ENCODE results near the gene MYH1. TPM values are rescaled to one million over a fixed set of nuclear protein-coding genes. Genes with fewer than 3 reads are reported as not detected.

MYH1 gene
- total and polyA plus RNA-seq, 7 experiments from 2014 or later = not detected

GRCh38 chr17:10523064-10523463 lies 4.7 kb upstream of the MYH1 start:
- peaks cover 0 to 15% (median 2%) of the 10 kb centered on the region in 11 donors for H3K9me3 Mint-ChIP-seq

GRCh38 chr17:10521949-10522348 lies 3.6 kb upstream of the MYH1 start:
- no peak overlapping the region for H3K4me3 ChIP-seq (ENCODE audit: low read length)
- intact Hi-C loops (cut with micrococcal nuclease) = no loop called here
- H3K27ac ChIP-seq (ENCODE audit: low read depth, low read length) = no peak overlapping the region
- no peak overlapping the region for H3K27ac Mint-ChIP-seq
- H3K4me1 Mint-ChIP-seq = no peaks in the 10 kb centered on the region
- H3K4me3 Mint-ChIP-seq = no peak overlapping the region
- H3K4me1 ChIP-seq (ENCODE audit: control insufficient read depth in 2 of 2, insufficient read depth in 2 of 2, low read length in 2 of 2) = no peaks in the 10 kb centered on the region
- no peak for DNase-seq
- peaks cover 0 to 15% (median 2%) of the 10 kb centered on the region in 11 donors for H3K9me3 Mint-ChIP-seq
- no peaks in the 10 kb centered on the region for H3K36me3 ChIP-seq (ENCODE audit: control insufficient read depth in 2 of 3, insufficient read depth in 3 of 3, low read length in 3 of 3)
- CTCF ChIA-PET = no interaction called here
- H3K9me3 ChIP-seq (ENCODE audit: control insufficient read depth in 2 of 3, low read length in 3 of 3) = no peaks in the 10 kb centered on the region
- peaks cover 0 to 5% (median 0%) of the 10 kb centered on the region in 5 donors for H3K36me3 Mint-ChIP-seq
- ATAC-seq = no peak
- no peaks in the 10 kb centered on the region for H3K27me3 ChIP-seq (ENCODE audit: control insufficient read depth in 2 of 2, insufficient read depth in 2 of 2, low read length in 2 of 2)
- POLR2A ChIA-PET = no interaction called here
- H3K27me3 Mint-ChIP-seq = peaks cover 0 to 16% (median 7%) of the 10 kb centered on the region in 5 donors

More at GRCh38 chr17:10523064-10523463, 4.7 kb upstream of the MYH1 start:
- CTCF ChIA-PET = no interaction called here
- Histone ChIP-seq H3K9me3 (ENCODE audit: control insufficient read depth in 2 of 3, low read length in 3 of 3) (no peaks in the 10 kb centered on the region), H3K27me3 (ENCODE audit: control insufficient read depth in 2 of 2, insufficient read depth in 2 of 2, low read length in 2 of 2) (no peaks in the 10 kb centered on the region), H3K4me1 (ENCODE audit: control insufficient read depth in 2 of 2, insufficient read depth in 2 of 2, low read length in 2 of 2) (no peaks in the 10 kb centered on the region), H3K4me3 (ENCODE audit: low read length) (no peak overlapping the region), H3K36me3 (ENCODE audit: control insufficient read depth in 2 of 3, insufficient read depth in 3 of 3, low read length in 3 of 3) (no peaks in the 10 kb centered on the region), H3K27ac (ENCODE audit: low read depth, low read length) (no peak overlapping the region)
- no peak overlapping the region for H3K27ac Mint-ChIP-seq
- DNase-seq (no peak), ATAC-seq (no peak)
- intact Hi-C loops (cut with micrococcal nuclease) = no loop called here
- H3K36me3 Mint-ChIP-seq = peaks cover 0 to 5% (median 0%) of the 10 kb centered on the region in 5 donors
- H3K27me3 Mint-ChIP-seq = peaks cover 0 to 16% (median 7%) of the 10 kb centered on the region in 5 donors
- POLR2A ChIA-PET = no interaction called here
- H3K4me1 Mint-ChIP-seq = no peaks in the 10 kb centered on the region
- H3K4me3 Mint-ChIP-seq = no peak overlapping the region

- no peaks in the 10 kb centered on the region for H3K4me1 Mint-ChIP-seq
- intact Hi-C loops (cut with micrococcal nuclease) = no loop called here
- no peak overlapping the region for H3K27ac Mint-ChIP-seq
- no peaks in the 10 kb centered on the region for H3K9me3 ChIP-seq (ENCODE audit: control insufficient read depth in 2 of 3, low read length in 3 of 3)
- no peaks in the 10 kb centered on the region for H3K27me3 ChIP-seq (ENCODE audit: control insufficient read depth in 2 of 2, insufficient read depth in 2 of 2, low read length in 2 of 2)
- CTCF ChIA-PET = no interaction called here
- H3K36me3 ChIP-seq (ENCODE audit: control insufficient read depth in 2 of 3, insufficient read depth in 3 of 3, low read length in 3 of 3) = no peaks in the 10 kb centered on the region
- no peaks in the 10 kb centered on the region for H3K9me3 Mint-ChIP-seq
- H3K4me3 Mint-ChIP-seq = no peak overlapping the region
- no peaks in the 10 kb centered on the region for H3K4me1 ChIP-seq (ENCODE audit: control insufficient read depth in 2 of 2, insufficient read depth in 2 of 2, low read length in 2 of 2)
- DNase-seq = no peak
- no peak overlapping the region for H3K27ac ChIP-seq (ENCODE audit: low read depth, low read length)
- no peak overlapping the region for H3K4me3 ChIP-seq (ENCODE audit: low read length)
- peaks cover 0 to 9% (median 0%) of the 10 kb centered on the region in 5 donors for H3K27me3 Mint-ChIP-seq
- no peak for ATAC-seq
- POLR2A ChIA-PET = no interaction called here
- no peaks in the 10 kb centered on the region for H3K36me3 Mint-ChIP-seq
These were observed 1.7 kb downstream of the MYH1 start for GRCh38 chr17:10516638-10517037.

- Mint-ChIP-seq H3K9me3 (no peaks in the 10 kb centered on the region), H3K36me3 (no peaks in the 10 kb centered on the region), H3K4me3 (no peak overlapping the region), H3K27ac (no peak overlapping the region), H3K4me1 (no peaks in the 10 kb centered on the region), H3K27me3 (peaks cover 0 to 9% (median 0%) of the 10 kb centered on the region in 5 donors)
- no peaks in the 10 kb centered on the region for H3K36me3 ChIP-seq (ENCODE audit: control insufficient read depth in 2 of 3, insufficient read depth in 3 of 3, low read length in 3 of 3)
- no peaks in the 10 kb centered on the region for H3K9me3 ChIP-seq (ENCODE audit: control insufficient read depth in 2 of 3, low read length in 3 of 3)
- H3K4me1 ChIP-seq (ENCODE audit: control insufficient read depth in 2 of 2, insufficient read depth in 2 of 2, low read length in 2 of 2) = no peaks in the 10 kb centered on the region
- no peak overlapping the region for H3K27ac ChIP-seq (ENCODE audit: low read depth, low read length)
- intact Hi-C loops (cut with micrococcal nuclease) = no loop called here
- ATAC-seq (no peak), DNase-seq (no peak)
- CTCF ChIA-PET = no interaction called here
- no peaks in the 10 kb centered on the region for H3K27me3 ChIP-seq (ENCODE audit: control insufficient read depth in 2 of 2, insufficient read depth in 2 of 2, low read length in 2 of 2)
- no peak overlapping the region for H3K4me3 ChIP-seq (ENCODE audit: low read length)
- POLR2A ChIA-PET = no interaction called here
These were observed 2.3 kb downstream of the MYH1 start for GRCh38 chr17:10516065-10516464.

DNA sequence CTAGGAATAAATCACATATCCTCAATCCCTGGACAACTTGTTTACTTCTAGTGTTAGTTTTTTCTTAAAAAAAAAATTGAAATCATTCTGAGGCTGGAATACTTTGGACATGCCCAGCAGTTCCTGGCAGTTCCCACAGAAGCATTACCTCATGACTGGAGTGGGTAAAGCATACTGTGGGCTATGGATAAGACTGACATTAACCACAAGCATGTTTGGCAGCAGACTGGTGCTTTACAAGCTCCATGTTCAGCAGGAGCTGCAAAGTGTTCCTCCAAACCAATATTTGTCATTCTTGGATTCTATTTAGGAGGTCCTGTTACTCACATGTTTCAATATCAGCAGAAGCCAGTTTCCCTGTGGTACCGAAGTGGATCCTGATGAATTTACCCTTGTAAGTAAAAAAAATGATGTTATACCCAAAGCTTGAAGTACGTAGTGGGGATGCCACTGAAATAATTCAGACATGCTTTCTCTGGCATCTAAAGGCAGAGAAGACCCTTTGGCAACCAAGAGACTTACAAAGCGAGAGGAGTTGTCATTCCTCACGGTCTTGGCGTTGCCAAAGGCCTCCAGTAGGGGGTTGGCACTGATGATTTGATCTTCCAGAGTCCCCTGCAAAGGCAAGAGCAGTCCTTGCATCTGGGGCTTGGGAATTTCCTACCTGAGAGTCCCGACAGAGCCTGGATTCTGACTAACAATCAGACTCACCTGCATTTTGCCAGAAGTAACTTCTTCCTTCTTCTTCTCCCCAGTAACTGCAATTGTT lies 4.9 kb downstream of the MYH1 start:
- ChIA-PET POLR2A (no interaction called here), CTCF (no interaction called here)
- Histone ChIP-seq H3K27ac (ENCODE audit: low read depth, low read length) (no peak overlapping the region), H3K9me3 (ENCODE audit: control insufficient read depth in 2 of 3, low read length in 3 of 3) (no peaks in the 10 kb centered on the region), H3K4me3 (ENCODE audit: low read length) (no peak overlapping the region), H3K27me3 (ENCODE audit: control insufficient read depth in 2 of 2, insufficient read depth in 2 of 2, low read length in 2 of 2) (no peaks in the 10 kb centered on the region), H3K36me3 (ENCODE audit: control insufficient read depth in 2 of 3, insufficient read depth in 3 of 3, low read length in 3 of 3) (no peaks in the 10 kb centered on the region), H3K4me1 (ENCODE audit: control insufficient read depth in 2 of 2, insufficient read depth in 2 of 2, low read length in 2 of 2) (no peaks in the 10 kb centered on the region)
- H3K36me3 Mint-ChIP-seq = no peaks in the 10 kb centered on the region
- H3K4me3 Mint-ChIP-seq = no peak overlapping the region
- H3K4me1 Mint-ChIP-seq = no peaks in the 10 kb centered on the region
- DNase-seq (no peak), ATAC-seq (no peak)
- no peak overlapping the region for H3K27ac Mint-ChIP-seq
- no peaks in the 10 kb centered on the region for H3K9me3 Mint-ChIP-seq
- intact Hi-C loops (cut with micrococcal nuclease) = no loop called here
- H3K27me3 Mint-ChIP-seq = peaks cover 0 to 9% (median 3%) of the 10 kb centered on the region in 5 donors

- H3K27me3 Mint-ChIP-seq = peaks cover 0 to 12% (median 3%) of the 10 kb centered on the region in 5 donors
- no peaks in the 10 kb centered on the region for H3K9me3 ChIP-seq (ENCODE audit: control insufficient read depth in 2 of 3, low read length in 3 of 3)
- H3K36me3 Mint-ChIP-seq = no peaks in the 10 kb centered on the region
- intact Hi-C loops (cut with micrococcal nuclease) = no loop called here
- H3K4me3 Mint-ChIP-seq = no peak overlapping the region
- no peak overlapping the region for H3K27ac ChIP-seq (ENCODE audit: low read depth, low read length)
- no peaks in the 10 kb centered on the region for H3K36me3 ChIP-seq (ENCODE audit: control insufficient read depth in 2 of 3, insufficient read depth in 3 of 3, low read length in 3 of 3)
- DNase-seq = no peak
- H3K4me1 ChIP-seq (ENCODE audit: control insufficient read depth in 2 of 2, insufficient read depth in 2 of 2, low read length in 2 of 2) = no peaks in the 10 kb centered on the region
- no peak for ATAC-seq
- H3K4me1 Mint-ChIP-seq = no peaks in the 10 kb centered on the region
- H3K9me3 Mint-ChIP-seq = no peaks in the 10 kb centered on the region
- ChIA-PET POLR2A (no interaction called here), CTCF (no interaction called here)
- H3K27me3 ChIP-seq (ENCODE audit: control insufficient read depth in 2 of 2, insufficient read depth in 2 of 2, low read length in 2 of 2) = no peaks in the 10 kb centered on the region
- H3K27ac Mint-ChIP-seq = no peak overlapping the region
- H3K4me3 ChIP-seq (ENCODE audit: low read length) = no peak overlapping the region
These were observed 5.5 kb downstream of the MYH1 start for GRCh38 chr17:10512856-10513255.

- Histone ChIP-seq H3K4me1 (ENCODE audit: control insufficient read depth in 2 of 2, insufficient read depth in 2 of 2, low read length in 2 of 2) (no peaks in the 10 kb centered on the region), H3K4me3 (ENCODE audit: low read length) (no peak overlapping the region), H3K27ac (ENCODE audit: low read depth, low read length) (no peak overlapping the region), H3K36me3 (ENCODE audit: control insufficient read depth in 2 of 3, insufficient read depth in 3 of 3, low read length in 3 of 3) (no peaks in the 10 kb centered on the region), H3K27me3 (ENCODE audit: control insufficient read depth in 2 of 2, insufficient read depth in 2 of 2, low read length in 2 of 2) (no peaks in the 10 kb centered on the region), H3K9me3 (ENCODE audit: control insufficient read depth in 2 of 3, low read length in 3 of 3) (no peaks in the 10 kb centered on the region)
- Mint-ChIP-seq H3K27me3 (peaks cover 0 to 13% (median 4%) of the 10 kb centered on the region in 5 donors), H3K4me3 (no peak overlapping the region), H3K4me1 (no peaks in the 10 kb centered on the region), H3K36me3 (peaks cover 0 to 3% (median 0%) of the 10 kb centered on the region in 5 donors), H3K9me3 (peaks cover 0 to 5% (median 1%) of the 10 kb centered on the region in 11 donors), H3K27ac (no peak overlapping the region)
- intact Hi-C loops (cut with micrococcal nuclease) = no loop called here
- DNase-seq (no peak), ATAC-seq (no peak)
- POLR2A ChIA-PET = no interaction called here
- CTCF ChIA-PET = no interaction called here
These were observed 18.4 kb downstream of the MYH1 start for GRCh38 chr17:10499950-10500349.
